Measurements from ENCODE around the gene KCTD16. TPM values are rescaled to one million over a fixed set of nuclear protein-coding genes. Genes with fewer than 3 reads are reported as not detected.

Gene KCTD16
- total RNA-seq, 1 donor from 2014 or later = 0.18 TPM

- DNase-seq (ENCODE audit: extremely low read depth, low read depth, low spot score) = no peak
These were observed 35.5 kb downstream of the KCTD16 start for GRCh38 chr5:144206141-144206540.

DNA sequence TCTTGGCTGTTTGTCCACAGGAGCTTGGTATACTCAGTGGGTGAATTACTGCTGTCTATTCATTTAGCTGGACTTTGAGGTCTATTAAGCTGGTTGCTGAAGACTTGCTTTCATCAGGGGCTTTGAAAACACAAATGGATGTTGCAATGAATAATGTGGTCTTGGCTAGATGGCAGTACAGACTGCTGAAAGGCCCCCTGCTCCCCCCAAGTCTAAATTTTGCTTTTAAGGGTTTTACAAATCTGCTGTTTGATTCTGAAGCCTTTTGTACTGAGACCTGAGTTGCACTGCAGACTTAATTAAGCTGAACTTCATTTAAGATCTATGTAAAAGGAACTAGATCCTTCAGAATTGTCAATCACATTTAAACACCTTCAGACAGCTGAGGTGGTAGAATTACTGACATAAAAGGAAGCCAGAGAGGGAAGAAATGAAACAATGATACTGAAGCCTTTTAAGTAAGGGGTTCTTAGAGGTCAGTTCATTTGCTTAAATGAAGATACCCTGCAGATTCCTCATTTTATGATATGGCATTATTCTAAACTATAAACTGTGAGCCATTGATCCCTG, 37.3 kb downstream of the KCTD16 start:
- DNase-seq (ENCODE audit: extremely low read depth, low read depth, low spot score) = no peak

DNA sequence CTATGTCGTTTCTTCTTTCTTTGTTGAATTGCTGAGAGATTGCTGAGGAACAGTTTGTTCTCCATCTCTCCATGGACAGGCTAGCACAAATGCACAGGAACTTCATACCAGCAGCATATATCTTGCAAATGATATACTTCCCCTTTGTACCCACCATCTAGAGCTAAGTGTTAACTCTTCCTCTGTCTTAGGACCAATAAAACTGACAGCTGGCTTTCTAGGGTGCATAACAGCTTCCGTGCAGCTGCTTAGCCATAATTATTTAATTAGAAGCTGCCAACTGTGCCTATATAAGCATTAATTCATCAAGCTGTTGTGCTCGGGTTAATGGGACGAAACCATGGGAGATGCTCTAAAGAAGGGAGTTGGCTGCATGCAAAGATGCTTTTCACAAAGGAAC, 38.7 kb downstream of the KCTD16 start:
- no peak for DNase-seq (ENCODE audit: extremely low read depth, low read depth, low spot score)

DNA sequence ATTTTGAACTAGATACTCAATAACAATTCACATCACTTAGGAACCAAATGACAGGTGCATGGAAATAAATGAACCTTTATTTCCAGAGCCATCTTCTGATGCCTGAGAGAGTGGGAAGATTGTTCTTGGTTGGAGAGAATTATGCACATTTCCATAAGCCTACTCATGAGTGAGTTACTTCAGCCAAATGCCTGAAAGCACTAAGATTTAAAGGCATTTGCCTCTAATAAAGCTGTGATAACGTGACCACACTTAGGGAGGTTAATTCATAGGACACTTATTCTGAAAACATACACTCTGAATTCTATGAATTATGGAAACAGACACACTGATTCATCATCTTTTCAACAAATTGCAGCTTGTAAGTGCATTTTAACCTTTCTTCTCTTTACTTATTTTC, 40.0 kb downstream of the KCTD16 start:
- no peak for DNase-seq (ENCODE audit: extremely low read depth, low read depth, low spot score)

- no peak for DNase-seq (ENCODE audit: extremely low read depth, low read depth, low spot score)
These were observed 49.2 kb downstream of the KCTD16 start for GRCh38 chr5:144219869-144220268.

GRCh38 chr5:144227363-144227999, 56.8 kb downstream of the KCTD16 start:
- no peak for DNase-seq (ENCODE audit: extremely low read depth, low read depth, low spot score)

DNA sequence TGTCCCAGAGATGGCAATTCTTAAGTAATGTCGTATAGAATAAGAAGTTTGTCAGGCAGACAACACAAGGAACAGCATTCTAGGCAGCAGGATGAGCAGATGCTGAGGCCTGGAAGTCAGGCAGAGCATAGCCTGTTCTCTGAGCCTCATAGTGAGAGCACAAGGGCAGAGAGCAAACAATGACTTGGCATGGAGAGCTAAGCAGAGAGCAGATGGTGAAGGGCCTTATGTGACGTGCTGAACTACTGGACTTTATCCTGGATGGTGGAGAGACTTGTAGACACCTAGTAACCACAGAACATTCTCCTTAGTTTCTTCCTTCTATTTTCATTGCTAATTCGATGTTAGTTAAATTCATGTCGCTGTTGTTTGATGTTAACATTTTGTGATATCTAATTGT, 60.1 kb downstream of the KCTD16 start:
- no peak for DNase-seq (ENCODE audit: extremely low read depth, low read depth, low spot score)

DNA sequence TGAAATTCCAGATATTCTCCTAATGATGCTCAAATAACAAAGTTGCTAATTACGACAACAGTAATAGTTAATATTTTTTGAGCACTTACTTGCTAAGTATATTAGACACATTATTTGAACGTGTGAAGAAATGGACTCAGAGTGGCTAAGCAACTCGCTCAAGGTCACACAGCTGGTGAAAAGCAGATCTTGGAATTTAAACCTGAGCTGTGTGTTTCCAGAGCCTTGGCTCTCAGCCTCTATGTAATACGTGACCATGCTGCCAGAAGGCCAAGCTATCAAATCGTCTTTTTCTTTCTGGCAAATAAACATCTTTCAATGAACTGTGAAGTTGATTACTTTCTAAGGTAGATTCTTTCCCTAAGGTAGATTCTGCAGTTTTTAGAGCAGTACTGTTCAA, 61.6 kb downstream of the KCTD16 start:
- no peak for DNase-seq (ENCODE audit: extremely low read depth, low read depth, low spot score)

DNA sequence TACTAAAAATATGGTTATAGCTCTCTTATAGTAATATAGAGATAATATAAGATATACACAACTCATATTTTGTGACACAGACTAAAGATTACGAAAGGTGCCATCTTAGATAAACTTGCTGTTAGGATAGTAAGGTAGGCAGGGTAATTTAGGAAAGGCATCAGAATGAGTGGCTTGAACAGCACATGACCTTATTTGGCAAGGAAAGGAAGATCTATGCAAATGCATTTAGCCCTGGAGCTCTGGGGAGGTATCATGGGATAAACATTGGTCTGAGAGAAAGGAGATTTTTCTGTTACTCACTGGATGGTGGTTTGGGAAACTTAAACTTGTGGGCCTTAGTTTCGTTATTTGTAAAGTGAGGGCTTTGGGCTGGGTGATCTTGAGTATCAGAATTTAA, 65.8 kb downstream of the KCTD16 start:
- no peak for DNase-seq (ENCODE audit: extremely low read depth, low read depth, low spot score)

- DNase-seq (ENCODE audit: extremely low read depth, low read depth, low spot score) = no peak
These were observed 67.2 kb downstream of the KCTD16 start for GRCh38 chr5:144237851-144238250.

DNA sequence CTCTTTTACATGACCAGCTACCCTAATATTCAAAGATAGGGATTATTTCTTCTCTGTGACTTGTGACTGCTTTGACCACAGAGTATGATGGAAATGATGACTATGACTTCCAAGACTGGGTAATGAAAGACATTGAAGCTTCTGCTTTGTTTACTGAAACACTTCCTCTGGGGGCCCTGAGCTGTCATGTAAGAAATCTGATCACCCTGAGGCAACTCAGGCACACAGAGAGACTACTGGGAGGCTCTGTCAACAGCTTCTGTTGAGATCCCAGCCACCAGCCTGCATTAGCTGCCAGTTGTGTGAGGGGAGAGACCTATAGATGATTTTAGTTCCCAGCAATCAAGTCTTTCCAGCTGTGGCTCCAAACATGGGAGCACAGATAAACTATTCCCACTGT, 76.5 kb downstream of the KCTD16 start:
- no peak for DNase-seq (ENCODE audit: extremely low read depth, low read depth, low spot score)

GRCh38 chr5:144248015-144248414, 77.3 kb downstream of the KCTD16 start:
- no peak for DNase-seq (ENCODE audit: extremely low read depth, low read depth, low spot score)

DNA sequence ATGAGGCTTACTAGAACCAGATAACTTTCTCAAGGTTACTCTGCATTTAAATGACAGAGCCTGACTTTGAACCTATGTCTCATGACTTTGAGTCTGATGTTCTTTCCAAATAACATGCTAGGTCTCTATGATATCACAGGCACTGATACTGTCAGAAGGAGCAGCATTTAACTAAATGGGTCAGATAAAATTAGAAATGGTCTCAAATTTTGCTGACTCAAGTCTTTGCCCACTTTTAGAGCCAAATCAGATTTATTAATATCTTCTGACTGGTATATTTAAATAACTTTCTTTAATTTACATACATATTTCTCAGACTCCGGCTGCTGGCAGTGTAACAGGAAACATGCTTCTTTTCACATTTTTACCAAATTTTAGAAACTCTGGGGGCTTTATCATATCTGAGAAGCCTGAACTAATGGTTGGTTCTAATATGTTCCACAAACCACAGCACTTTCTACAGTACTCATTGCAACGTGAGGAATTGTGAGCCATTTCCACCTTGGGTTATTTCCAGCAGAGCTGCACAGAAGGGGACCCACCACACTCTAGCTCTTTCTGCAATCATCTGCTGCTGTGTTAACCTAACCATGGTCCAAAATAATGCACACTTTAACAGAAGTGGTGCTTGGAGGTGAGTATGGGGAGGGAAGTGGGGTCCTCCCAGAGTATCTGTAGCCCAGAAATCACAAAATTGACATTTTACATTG, 79.2 kb downstream of the KCTD16 start:
- no peak for DNase-seq (ENCODE audit: extremely low read depth, low read depth, low spot score)

- DNase-seq (ENCODE audit: extremely low read depth, low read depth, low spot score) = no peak
These were observed 83.9 kb downstream of the KCTD16 start for GRCh38 chr5:144254552-144254951.

- no peak for DNase-seq (ENCODE audit: extremely low read depth, low read depth, low spot score)
These were observed 89.4 kb downstream of the KCTD16 start for GRCh38 chr5:144260121-144260520.

GRCh38 chr5:144265643-144266247, 95.1 kb downstream of the KCTD16 start:
- no peak for DNase-seq (ENCODE audit: extremely low read depth, low read depth, low spot score)

DNA sequence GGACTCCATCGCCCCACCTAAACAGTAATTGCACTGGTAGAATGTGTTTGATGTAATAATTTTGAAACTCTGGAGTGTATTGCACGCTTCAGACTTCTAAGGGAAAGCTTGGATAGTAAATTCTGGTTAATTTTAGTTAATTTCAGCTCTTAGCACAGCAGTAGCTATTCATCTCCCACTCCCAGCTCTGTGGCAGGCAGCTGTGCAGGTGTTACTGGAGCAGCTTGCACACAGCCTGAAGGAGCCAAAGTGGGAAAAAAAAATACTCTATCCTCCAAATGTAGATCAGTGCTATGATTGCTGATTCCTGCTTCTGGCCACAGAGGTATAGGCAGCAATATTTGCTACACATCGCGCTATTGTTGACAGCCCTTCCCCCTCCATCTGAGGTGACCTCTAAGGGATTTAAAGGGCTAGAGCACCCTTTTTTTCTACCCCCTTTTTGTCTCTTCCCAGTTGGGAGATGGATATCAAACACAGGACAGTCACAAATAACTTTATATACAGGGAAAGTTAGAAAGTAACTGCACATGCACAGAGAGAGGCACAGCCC, 97.4 kb downstream of the KCTD16 start:
- no peak for DNase-seq (ENCODE audit: extremely low read depth, low read depth, low spot score)

DNA sequence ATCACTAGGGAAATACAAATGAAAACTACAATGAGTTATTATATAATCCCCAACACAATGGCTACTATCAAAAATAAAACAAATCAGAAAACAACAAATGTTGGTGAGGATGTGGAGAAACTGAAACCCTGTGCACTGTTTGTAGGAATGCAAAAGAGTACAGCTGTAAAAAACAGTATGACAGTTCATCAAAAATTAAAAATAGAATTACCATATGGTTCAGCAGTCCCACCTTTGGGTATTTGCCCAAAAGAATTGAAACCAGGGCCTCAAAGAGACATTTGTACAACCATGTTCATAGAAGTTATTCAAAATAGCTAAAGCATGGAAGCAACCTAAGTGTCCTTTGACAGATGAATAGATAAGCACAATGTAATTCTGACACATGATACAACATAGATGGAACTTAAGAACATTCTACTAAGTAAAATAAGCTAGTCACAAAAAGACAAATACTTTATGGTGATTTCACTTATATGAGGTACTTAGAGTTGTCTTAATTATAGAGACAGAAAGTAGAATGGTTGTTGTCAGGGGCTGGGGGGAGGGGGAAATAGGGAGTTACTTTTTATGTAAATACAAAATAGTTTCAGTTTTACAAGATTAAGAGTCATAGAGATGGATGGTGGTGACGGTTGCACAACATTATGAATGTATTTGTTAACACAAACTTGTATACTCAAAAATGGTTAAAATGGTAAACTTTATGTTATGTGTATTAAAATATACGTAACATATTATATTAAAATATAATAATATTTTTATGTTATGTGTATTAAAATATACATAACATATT, 102.8 kb downstream of the KCTD16 start:
- DNase-seq (ENCODE audit: extremely low read depth, low read depth, low spot score) = no peak

DNA sequence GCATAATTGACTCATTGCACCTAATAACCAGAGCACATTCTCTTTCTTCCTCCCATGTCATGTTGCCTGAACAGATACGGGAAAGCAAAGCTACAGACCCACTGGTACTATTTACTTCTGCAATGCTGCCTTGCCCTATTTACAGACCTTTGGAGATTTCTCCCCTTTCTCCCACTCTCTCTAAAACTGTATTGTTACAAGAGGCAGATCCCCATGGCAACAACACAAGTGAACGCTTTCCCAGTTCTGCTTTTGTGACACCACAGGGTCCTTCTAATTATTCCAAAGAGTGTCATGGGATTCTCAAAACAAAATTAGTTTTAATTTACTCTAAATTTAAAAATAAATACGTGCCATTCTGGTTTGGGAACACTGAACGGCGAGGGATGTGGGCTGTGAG, 104.7 kb downstream of the KCTD16 start:
- DNase-seq (ENCODE audit: extremely low read depth, low read depth, low spot score) = no peak

GRCh38 chr5:144276034-144276822, 105.6 kb downstream of the KCTD16 start:
- DNase-seq (ENCODE audit: extremely low read depth, low read depth, low spot score) = no peak

Data from glomerular endothelial cell (primary cell).